ENCODE results near the gene PFKP. TPM values are rescaled to one million over a fixed set of nuclear protein-coding genes. Genes with fewer than 3 reads are reported as not detected.

PFKP gene
- total RNA-seq, 1 donor from 2014 or later, result 24.2 TPM

GRCh38 chr10:3148041-3148440 is 80.7 kb downstream of the PFKP start:
- peaks cover 3% of the 10 kb centered on the region for H3K9me3 Mint-ChIP-seq (ENCODE audit: unreplicated experiment)

GRCh38 chr10:3148994-3149393 is 81.6 kb downstream of the PFKP start:
- no peak for DNase-seq
- TF ChIP-seq, protein P1, sequence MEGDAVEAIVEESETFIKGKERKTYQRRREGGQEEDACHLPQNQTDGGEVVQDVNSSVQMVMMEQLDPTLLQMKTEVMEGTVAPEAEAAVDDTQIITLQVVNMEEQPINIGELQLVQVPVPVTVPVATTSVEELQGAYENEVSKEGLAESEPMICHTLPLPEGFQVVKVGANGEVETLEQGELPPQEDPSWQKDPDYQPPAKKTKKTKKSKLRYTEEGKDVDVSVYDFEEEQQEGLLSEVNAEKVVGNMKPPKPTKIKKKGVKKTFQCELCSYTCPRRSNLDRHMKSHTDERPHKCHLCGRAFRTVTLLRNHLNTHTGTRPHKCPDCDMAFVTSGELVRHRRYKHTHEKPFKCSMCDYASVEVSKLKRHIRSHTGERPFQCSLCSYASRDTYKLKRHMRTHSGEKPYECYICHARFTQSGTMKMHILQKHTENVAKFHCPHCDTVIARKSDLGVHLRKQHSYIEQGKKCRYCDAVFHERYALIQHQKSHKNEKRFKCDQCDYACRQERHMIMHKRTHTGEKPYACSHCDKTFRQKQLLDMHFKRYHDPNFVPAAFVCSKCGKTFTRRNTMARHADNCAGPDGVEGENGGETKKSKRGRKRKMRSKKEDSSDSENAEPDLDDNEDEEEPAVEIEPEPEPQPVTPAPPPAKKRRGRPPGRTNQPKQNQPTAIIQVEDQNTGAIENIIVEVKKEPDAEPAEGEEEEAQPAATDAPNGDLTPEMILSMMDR (IDR thresholded peaks at IDR 0.05; ENCODE audit: partially characterized antibody, unreplicated experiment), result no peak
- H3K4me3 Mint-ChIP-seq (ENCODE audit: unreplicated experiment), result no peak overlapping the region
- no peaks in the 10 kb centered on the region for H3K4me1 Mint-ChIP-seq (ENCODE audit: low read depth, unreplicated experiment)
- H3K9me3 Mint-ChIP-seq (ENCODE audit: unreplicated experiment), result no peaks in the 10 kb centered on the region
- no peaks in the 10 kb centered on the region for H3K36me3 Mint-ChIP-seq (ENCODE audit: unreplicated experiment)
- H3K27me3 Mint-ChIP-seq (ENCODE audit: unreplicated experiment), result no peaks in the 10 kb centered on the region
- H3K27ac Mint-ChIP-seq (ENCODE audit: unreplicated experiment), result no peak overlapping the region

More at GRCh38 chr10:3148041-3148440, 80.7 kb downstream of the PFKP start:
- TF ChIP-seq, protein P1 (IDR thresholded peaks at IDR 0.05; ENCODE audit: partially characterized antibody, unreplicated experiment), result no peak
- no peak overlapping the region for H3K4me3 Mint-ChIP-seq (ENCODE audit: unreplicated experiment)
- no peaks in the 10 kb centered on the region for H3K4me1 Mint-ChIP-seq (ENCODE audit: low read depth, unreplicated experiment)
- no peaks in the 10 kb centered on the region for H3K27me3 Mint-ChIP-seq (ENCODE audit: unreplicated experiment)
- no peak for DNase-seq
- no peaks in the 10 kb centered on the region for H3K36me3 Mint-ChIP-seq (ENCODE audit: unreplicated experiment)
- H3K27ac Mint-ChIP-seq (ENCODE audit: unreplicated experiment), result no peak overlapping the region

DNA sequence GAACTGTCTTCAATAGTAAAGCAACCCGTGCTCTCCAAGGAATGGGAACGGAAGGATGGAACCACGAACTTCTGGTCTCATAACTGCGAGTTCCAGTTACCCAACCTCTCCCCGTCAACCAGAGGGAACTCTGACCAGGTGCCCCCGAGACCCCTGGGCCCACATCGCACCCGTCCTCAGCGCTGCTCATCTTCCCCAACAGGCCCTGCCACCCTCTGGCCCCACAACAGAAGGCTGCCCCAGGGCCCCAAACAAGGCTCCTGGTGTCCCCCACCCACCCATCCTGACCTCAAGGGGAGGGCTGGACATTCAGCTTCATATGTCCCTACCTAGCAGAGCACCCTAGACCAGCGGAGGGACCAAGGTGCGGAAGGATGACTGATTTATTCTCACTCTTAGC is 82.6 kb downstream of the PFKP start:
- Mint-ChIP-seq H3K4me1 (ENCODE audit: low read depth, unreplicated experiment) (no peaks in the 10 kb centered on the region), H3K4me3 (ENCODE audit: unreplicated experiment) (no peak overlapping the region), H3K27me3 (ENCODE audit: unreplicated experiment) (no peaks in the 10 kb centered on the region)

GRCh38 chr10:3150366-3150765 is 83.0 kb downstream of the PFKP start:
- TF ChIP-seq, protein P1 (IDR thresholded peaks at IDR 0.05; ENCODE audit: partially characterized antibody, unreplicated experiment), result no peak
- DNase-seq, result no peak
- Mint-ChIP-seq H3K36me3 (ENCODE audit: unreplicated experiment) (no peaks in the 10 kb centered on the region), H3K4me3 (ENCODE audit: unreplicated experiment) (no peak overlapping the region), H3K4me1 (ENCODE audit: low read depth, unreplicated experiment) (no peaks in the 10 kb centered on the region), H3K9me3 (ENCODE audit: unreplicated experiment) (no peaks in the 10 kb centered on the region), H3K27ac (ENCODE audit: unreplicated experiment) (no peak overlapping the region), H3K27me3 (ENCODE audit: unreplicated experiment) (no peaks in the 10 kb centered on the region)

More for the DNA sequence above, 82.6 kb downstream of the PFKP start:
- Mint-ChIP-seq H3K27ac (ENCODE audit: unreplicated experiment) (no peak overlapping the region), H3K36me3 (ENCODE audit: unreplicated experiment) (no peaks in the 10 kb centered on the region), H3K9me3 (ENCODE audit: unreplicated experiment) (no peaks in the 10 kb centered on the region)
- TF ChIP-seq, protein P1 (IDR thresholded peaks at IDR 0.05; ENCODE audit: partially characterized antibody, unreplicated experiment), result no peak
- no peak for DNase-seq

- no peaks in the 10 kb centered on the region for H3K36me3 Mint-ChIP-seq (ENCODE audit: unreplicated experiment)
Observed at GRCh38 chr10:3150961-3151360, 83.6 kb downstream of the PFKP start.

More at GRCh38 chr10:3150961-3151360, 83.6 kb downstream of the PFKP start:
- H3K27ac Mint-ChIP-seq (ENCODE audit: unreplicated experiment), result no peak overlapping the region
- TF ChIP-seq, protein P1 (IDR thresholded peaks at IDR 0.05; ENCODE audit: partially characterized antibody, unreplicated experiment), result no peak
- H3K27me3 Mint-ChIP-seq (ENCODE audit: unreplicated experiment), result no peaks in the 10 kb centered on the region
- H3K4me1 Mint-ChIP-seq (ENCODE audit: low read depth, unreplicated experiment), result no peaks in the 10 kb centered on the region
- DNase-seq, result no peak
- H3K9me3 Mint-ChIP-seq (ENCODE audit: unreplicated experiment), result no peaks in the 10 kb centered on the region
- no peak overlapping the region for H3K4me3 Mint-ChIP-seq (ENCODE audit: unreplicated experiment)

All from glutamatergic neuron (in vitro differentiated cells).